HCT116 (cell line): ENCODE measurements around the gene DLEC1. TPM values are rescaled to one million over a fixed set of nuclear protein-coding genes. Genes with fewer than 3 reads are reported as not detected.

Experiments used
- ATAC-seq: fragments of 200-7000 bp; cut with Tn5 transposase; 2 replicates; pipeline ENCODE4 v1.9.1; 2020; ENCODE audit warnings: mild to moderate bottlenecking, moderate library complexity
- BruUV-seq: library from RNA; stranded (reverse); fragments of 400-500 nt; replicated peaks from 2 replicates; lab custom pipeline; 2021; lab: Mats Ljungman, UMichigan
- CTCF ChIA-PET: fragments of 300-600 bp; sonication (Branson Sonifier 250); formaldehyde crosslinking; loops from one replicate; lab custom pipeline; 2021; ENCODE audit warnings: antibody characterized with exemption; lab: Charles Lee
- POLR2A ChIA-PET: fragments of 300-600, 350-600 bp; sonication (Branson Sonifier 250); formaldehyde crosslinking; loops from one replicate; lab custom pipeline; 2021; ENCODE audit warnings: antibody characterized with exemption; lab: Charles Lee
- RAD21 ChIA-PET, 2 experiments: fragments of 300-600 bp; sonication (Branson Sonifier 250); formaldehyde crosslinking; loops; one replicate each; lab custom pipeline; 2023; ENCODE audit warnings: low total read pairs in 2 of 2; ENCODE audit not compliant: uncharacterized antibody in 2 of 2, unreplicated experiment in 2 of 2, low non-redundant PET in 1 of 2; lab: Charles Lee
- DNase-seq: peaks from one replicate; pipeline ENCODE4 v3.0.0-alpha.2; 2010; ENCODE audit warnings: low read depth, low spot score
- H2AFZ ChIP-seq: fragments of 200-600 bp; shearing (Covaris generic), sonication (generic); 2 replicates; pipeline ENCODE4 v1.6.1; 2017; ENCODE audit warnings: low read depth, mixed run types, mixed read lengths, antibody characterized with exemption, low read length; ENCODE audit not compliant: poor library complexity, severe bottlenecking
- H3K27ac ChIP-seq: 2 replicates; pipeline ENCODE4 v1.5.1; 2012; ENCODE audit warnings: low read depth, low read length
- H3K27me3 ChIP-seq: fragments of 200-600 bp; sonication (generic); 2 replicates; pipeline ENCODE4 v1.6.1; 2016; ENCODE audit warnings: mixed run types, low read length, mixed read lengths; ENCODE audit not compliant: insufficient read depth
- H3K36me3 ChIP-seq, 2 experiments: fragments of 200-500 bp in 1 of 2; fragments of 200-600 bp in 1 of 2; sonication (Bioruptor generic) in 1 of 2; sonication (generic) in 1 of 2; 2 replicates each; pipeline versions ENCODE4 v1.5.1 to v1.6.1; 2014 to 2016; ENCODE audit warnings: low read length in 2 of 2, inconsistent platforms in 1 of 2, mixed read lengths in 1 of 2, mixed run types in 1 of 2; ENCODE audit not compliant: insufficient read depth in 2 of 2, control insufficient read depth in 1 of 2
- H3K4me1 ChIP-seq, 2 experiments: fragments of 200-600 bp in 1 of 2; sonication (generic) in 1 of 2; 2 replicates each; pipeline versions ENCODE4 v1.5.1 to v1.6.1; 2012 to 2017; ENCODE audit warnings: low read length in 2 of 2, inconsistent platforms in 1 of 2, mild to moderate bottlenecking in 1 of 2, mixed read lengths in 1 of 2, mixed run types in 1 of 2, moderate library complexity in 1 of 2; ENCODE audit not compliant: insufficient read depth in 2 of 2, control insufficient read depth in 1 of 2
- H3K4me2 ChIP-seq: fragments of 200-600 bp; sonication (generic); 2 replicates; pipeline ENCODE4 v1.6.1; 2017; ENCODE audit warnings: mixed run types, low read length, mixed read lengths
- H3K4me3 ChIP-seq, 2 experiments: fragments of 200-600 bp in 1 of 2; sonication (generic) in 1 of 2; replicated peaks in 1 of 2; 2 replicates each; pipeline ENCODE4 v1.5.1; 2011 to 2016; ENCODE audit warnings: low read length in 2 of 2, control low read depth in 1 of 2, low read depth in 1 of 2, mild to moderate bottlenecking in 1 of 2, mixed read lengths in 1 of 2, mixed run types in 1 of 2
- H3K79me2 ChIP-seq: fragments of 200-600 bp; sonication (generic); 2 replicates; pipeline ENCODE4 v1.6.1; 2017; ENCODE audit warnings: mild to moderate bottlenecking, mixed run types, low read length, moderate library complexity, mixed read lengths; ENCODE audit not compliant: insufficient read depth
- H3K9ac ChIP-seq: fragments of 200-600 bp; sonication (generic); 2 replicates; pipeline ENCODE4 v1.6.1; 2016; ENCODE audit warnings: low read length, mixed read lengths
- H3K9me2 ChIP-seq: fragments of 200-600 bp; sonication (generic), shearing (Covaris generic); 2 replicates; pipeline ENCODE4 v1.6.1; 2017; ENCODE audit warnings: mixed run types, mild to moderate bottlenecking, moderate library complexity; ENCODE audit not compliant: insufficient read depth
- H3K9me3 ChIP-seq, 2 experiments: fragments of 200-500 bp in 1 of 2; fragments of 200-600 bp in 1 of 2; sonication (Bioruptor generic) in 1 of 2; sonication (generic) in 1 of 2; 2 replicates each; pipeline ENCODE4 v1.6.1; 2014 to 2017; ENCODE audit warnings: low read length in 2 of 2, mixed read lengths in 2 of 2, inconsistent platforms in 1 of 2, low read depth in 1 of 2, mild to moderate bottlenecking in 1 of 2, mixed run types in 1 of 2, moderate library complexity in 1 of 2; ENCODE audit not compliant: control insufficient read depth in 1 of 2, insufficient read depth in 1 of 2
- H4K20me1 ChIP-seq: fragments of 200-600 bp; sonication (generic), shearing (Covaris generic); 2 replicates; pipeline ENCODE4 v1.6.1; 2017; ENCODE audit warnings: mixed run types, mild to moderate bottlenecking, moderate library complexity; ENCODE audit not compliant: insufficient read depth
- CEBPB ChIP-seq: IDR thresholded peaks from 2 replicates; pipeline ENCODE4 v1.6.1; 2012; ENCODE audit warnings: low read depth
- CTCF ChIP-seq, 3 experiments: fragments of 200-600 bp in 1 of 3; sonication (generic) in 1 of 3; IDR thresholded peaks in 2 of 3; conservative IDR thresholded peaks in 1 of 3; 2 replicates each; pipeline ENCODE4 v1.5.1; 2012 to 2017; ENCODE audit warnings: low read depth in 2 of 3, low read length in 2 of 3, antibody characterized with exemption in 1 of 3, borderline replicate concordance in 1 of 3, control low read depth in 1 of 3, mild to moderate bottlenecking in 1 of 3, mixed read lengths in 1 of 3, mixed run types in 1 of 3, moderate library complexity in 1 of 3; ENCODE audit not compliant: insufficient read depth in 1 of 3
- EZH2 ChIP-seq: fragments of 200-600 bp; sonication (generic); IDR thresholded peaks from 2 replicates; pipeline ENCODE4 v1.6.1; 2017; ENCODE audit warnings: antibody characterized with exemption, mixed run types
- EZH2phosphoT487 ChIP-seq: fragments of 200-600 bp; IDR thresholded peaks from 2 replicates; pipeline ENCODE4 v1.6.1; 2018; ENCODE audit warnings: antibody characterized with exemption, borderline replicate concordance
- FOSL1 ChIP-seq: IDR thresholded peaks from 2 replicates; pipeline ENCODE4 v1.6.1; 2012; ENCODE audit warnings: low read depth
- JUND ChIP-seq: IDR thresholded peaks from 2 replicates; pipeline ENCODE4 v1.6.1; 2012
- RAD21 ChIP-seq: IDR thresholded peaks from 2 replicates; pipeline ENCODE4 v1.6.1; 2012; ENCODE audit warnings: low read depth, mild to moderate bottlenecking
- SRF ChIP-seq: IDR thresholded peaks from 2 replicates; pipeline ENCODE4 v1.6.1; 2012; ENCODE audit warnings: low read depth
- TCF7L2 ChIP-seq: IDR thresholded peaks from 2 replicates; pipeline ENCODE4 v1.7.0; 2011; ENCODE audit warnings: borderline replicate concordance, inconsistent platforms; ENCODE audit not compliant: insufficient read depth, insufficient read length; ENCODE audit errors: extremely low read depth
- YY1 ChIP-seq: IDR thresholded peaks from 2 replicates; pipeline ENCODE4 v1.6.1; 2011; ENCODE audit warnings: low read length, low read depth, moderate library complexity, mild to moderate bottlenecking; ENCODE audit not compliant: insufficient replicate concordance; ENCODE audit errors: extremely low read depth
- ZFX ChIP-seq: fragments of 450-650 bp; IDR thresholded peaks from 2 replicates; pipeline ENCODE4 v1.6.1; 2017
- ZNF274 ChIP-seq: fragments of 200-500 bp; sonication (Bioruptor generic); IDR thresholded peaks from 2 replicates; pipeline ENCODE4 v1.6.1; 2014; ENCODE audit warnings: mild to moderate bottlenecking, low read depth, low read length, inconsistent platforms
- intact Hi-C: fragments of 100-400 bp; cut with micrococcal nuclease; formaldehyde crosslinking; loops from 2 replicates; pipeline ENCODE4 v1.10.0; 2022
- total RNA-seq: library from RNA; stranded (reverse); gene quantifications from one replicate; pipeline ENCODE4 v1.2.1, GENCODE V29; 2021; ENCODE audit not compliant: unreplicated experiment

The DLEC1 gene
- total RNA-seq, 1 experiment from 2014 or later = 0.61 TPM

GRCh38 chr3:38141173-38141951 is 102.4 kb downstream of the DLEC1 start:
- Histone ChIP-seq H3K27ac (no peak overlapping the region), H3K4me1 (peaks cover 16 to 42% of the 10 kb centered on the region in 2 experiments), H3K79me2 (peaks cover 4% of the 10 kb centered on the region; the same call in 1 of the 2 replicates), H3K27me3 (no peaks in the 10 kb centered on the region), H3K4me2 (no peak overlapping the region), H4K20me1 (no peaks in the 10 kb centered on the region), H2AFZ (no peak overlapping the region), H3K9me3 (no peaks in the 10 kb centered on the region), H3K9ac (no peak overlapping the region), H3K4me3 (no peak overlapping the region), H3K36me3 (peaks cover 0 to 4% of the 10 kb centered on the region in 2 experiments; a peak in 1 of 4 replicates), H3K9me2 (no peaks in the 10 kb centered on the region)
- POLR2A ChIA-PET = interaction anchor here (1.2 kb wide), 1 partner anchor 23 kb away, joined by 4 read pairs; no protein-coding TSS in a partner anchor
- TF ChIP-seq ZFX = no peak
- TF ChIP-seq FOSL1 = no peak
- TF ChIP-seq ZNF274 = no peak
- TF ChIP-seq RAD21 = no peak
- RAD21 ChIA-PET = no interaction called here
- no peak for DNase-seq
- no peak for ATAC-seq
- intact Hi-C loops = no loop called here
- BruUV-seq = no TSS peak
- CTCF ChIA-PET = interaction anchor here (0.9 to 1.2 kb wide), 2 partner anchors 24 to 206 kb away, joined by 3 read pairs; partner anchors contain the start of genes OXSR1 and XYLB

GRCh38 chr3:38141952-38142273 is 102.9 kb downstream of the DLEC1 start:
- Histone ChIP-seq H3K27me3 (no peaks in the 10 kb centered on the region), H3K9ac (no peak overlapping the region), H3K9me2 (no peaks in the 10 kb centered on the region), H2AFZ (no peak overlapping the region), H3K4me3 (no peak overlapping the region), H3K4me1 (peaks cover 16 to 42% of the 10 kb centered on the region in 2 experiments), H3K4me2 (no peak overlapping the region), H4K20me1 (no peaks in the 10 kb centered on the region), H3K27ac (no peak overlapping the region), H3K79me2 (no peaks in the 10 kb centered on the region; the same call in 1 of the 2 replicates), H3K9me3 (peaks cover 0 to 4% of the 10 kb centered on the region in 2 experiments; a peak in 1 of 4 replicates), H3K36me3 (peaks cover 0 to 4% of the 10 kb centered on the region in 2 experiments; a peak in 1 of 4 replicates)
- ChIA-PET RAD21 (no interaction called here), CTCF (interaction anchor here (1.2 kb wide), 1 partner anchor 23 kb away, joined by 3 read pairs; the partner anchor contains the start of gene OXSR1), POLR2A (interaction anchor here (1.2 kb wide), 1 partner anchor 22 kb away, joined by 4 read pairs; no protein-coding TSS in a partner anchor)
- no peak for DNase-seq
- TF ChIP-seq SRF (no peak), TCF7L2 (no peak), ZFX (no peak), EZH2 (no peak), YY1 (no peak), JUND (no peak), EZH2phosphoT487 (no peak), CEBPB (no peak), CTCF (IDR thresholded peaks at IDR 0.05 in 2 of 3, conservative IDR thresholded peaks at IDR 0.05 in 1 of 3; ENCODE audit: borderline replicate concordance in 1 of 3, insufficient read depth in 1 of 3, low read depth in 2 of 3, low read length in 2 of 3) (no peak)
- intact Hi-C loops = no loop called here
- BruUV-seq = no TSS peak
- ATAC-seq = no peak
